Left lung (tissue), 10 donors: ENCODE data around the gene NCBP3. TPM values are rescaled to one million over a fixed set of nuclear protein-coding genes. Genes with fewer than 3 reads are reported as not detected.

ENCODE experiments used
- ATAC-seq: fragments of 200-7000 bp; cut with Tn5 transposase; one replicate; pipeline ENCODE4 v1.9.1; 2020; ENCODE audit warnings: moderate library complexity
- DNase-seq, 4 donors: peaks; one replicate each; pipeline ENCODE4 v3.0.0-alpha.2; 2013 to 2020
- H3K27ac ChIP-seq, 2 donors: fragments of 200-600 bp; sonication (generic) in 1 of 2; one replicate each; pipeline versions ENCODE4 v1.5.0 to v1.8.0; 2020 to 2021
- H3K27me3 ChIP-seq, 2 donors: fragments of 200-600 bp; sonication (generic) in 1 of 2; one replicate each; pipeline versions ENCODE4 v1.5.0 to v1.8.0; 2020 to 2021
- H3K36me3 ChIP-seq, 2 donors: fragments of 200-600 bp; sonication (generic) in 1 of 2; one replicate each; pipeline versions ENCODE4 v1.5.0 to v1.8.0; 2020 to 2021
- H3K4me1 ChIP-seq, 2 donors: fragments of 200-600 bp; one replicate each; pipeline ENCODE4 v1.8.0; 2021
- H3K4me3 ChIP-seq, 2 donors: fragments of 200-600 bp; sonication (generic) in 1 of 2; one replicate each; pipeline versions ENCODE4 v1.5.0 to v1.8.0; 2020 to 2021; ENCODE audit warnings: mild to moderate bottlenecking in 1 of 2
- H3K9me3 ChIP-seq, 2 donors: fragments of 200-600 bp; sonication (generic) in 1 of 2; one replicate each; pipeline versions ENCODE4 v1.5.0 to v1.8.0; 2020 to 2021
- intact Hi-C, 2 donors: fragments of 100-400 bp; cut with DNase I; formaldehyde crosslinking; loops; one replicate each; pipeline versions ENCODE4 v1.11.2 to v1.14.2; 2022
- polyA plus RNA-seq, 6 donors: library from polyadenylated mRNA; unstranded; fragments of 120-200 nt; gene quantifications; one replicate each; pipeline ENCODE4 v1.2.1, GENCODE V29; 2013; ENCODE audit not compliant: insufficient read length in 6 of 6
- total RNA-seq, 2 donors: library from RNA; stranded (reverse); fragmentation: NEBNext Ultra II Directional; extraction: Animal tissue kit (Norgen Biotek cat#: 25700); gene quantifications; one replicate each; pipeline ENCODE4 v1.2.1, GENCODE V29; 2021
- TF ChIP-seq, protein P1 (sequence below), 2 donors: fragments of 200-600 bp; sonication (generic) in 1 of 2; IDR thresholded peaks; one replicate each; pipeline versions ENCODE4 v1.5.0 to v1.8.0; 2021; ENCODE audit warnings: antibody characterized with exemption in 2 of 2
- donor health status: DM: no; HTN: yes; CAD: no.
- donor health status: DM: no; HTN: no; CAD: no.

The NCBP3 gene
- total and polyA plus RNA-seq, 8 donors: 30.6 to 112 (median 104) TPM

DNA sequence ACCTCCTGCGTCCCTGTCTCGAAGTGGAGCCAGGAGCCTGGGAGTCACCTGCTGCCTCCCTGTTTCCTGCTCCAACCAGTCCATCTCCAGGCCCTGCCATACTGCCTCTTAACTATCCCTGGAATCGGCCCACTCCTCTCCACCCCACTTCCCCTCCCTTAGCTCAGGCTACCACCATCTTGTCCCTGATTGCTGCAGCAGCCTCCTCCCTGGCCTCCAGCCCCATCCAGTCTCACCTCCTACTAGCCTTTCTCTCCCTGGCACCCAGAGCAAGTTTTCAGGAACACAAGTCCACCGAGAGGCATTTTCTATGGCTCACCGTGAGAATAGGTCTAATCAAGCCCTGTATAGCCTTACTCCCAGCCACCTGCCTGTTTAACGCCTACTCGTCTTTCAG, 47.7 kb upstream of the NCBP3 start:
- H3K9me3 ChIP-seq: no peaks in the 10 kb centered on the region
- intact Hi-C loops: no loop called here
- peaks cover 32 to 69% of the 10 kb centered on the region in 2 donors for H3K4me1 ChIP-seq
- H3K4me3 ChIP-seq: peak overlapping the region; percentile 48 to 91
- H3K27me3 ChIP-seq: no peaks in the 10 kb centered on the region
- peaks cover 0 to 16% of the 10 kb centered on the region in 2 donors for H3K36me3 ChIP-seq
- no peak for ATAC-seq
- peak overlapping the region; percentile 75 to 87 for H3K27ac ChIP-seq
- TF ChIP-seq, protein P1, sequence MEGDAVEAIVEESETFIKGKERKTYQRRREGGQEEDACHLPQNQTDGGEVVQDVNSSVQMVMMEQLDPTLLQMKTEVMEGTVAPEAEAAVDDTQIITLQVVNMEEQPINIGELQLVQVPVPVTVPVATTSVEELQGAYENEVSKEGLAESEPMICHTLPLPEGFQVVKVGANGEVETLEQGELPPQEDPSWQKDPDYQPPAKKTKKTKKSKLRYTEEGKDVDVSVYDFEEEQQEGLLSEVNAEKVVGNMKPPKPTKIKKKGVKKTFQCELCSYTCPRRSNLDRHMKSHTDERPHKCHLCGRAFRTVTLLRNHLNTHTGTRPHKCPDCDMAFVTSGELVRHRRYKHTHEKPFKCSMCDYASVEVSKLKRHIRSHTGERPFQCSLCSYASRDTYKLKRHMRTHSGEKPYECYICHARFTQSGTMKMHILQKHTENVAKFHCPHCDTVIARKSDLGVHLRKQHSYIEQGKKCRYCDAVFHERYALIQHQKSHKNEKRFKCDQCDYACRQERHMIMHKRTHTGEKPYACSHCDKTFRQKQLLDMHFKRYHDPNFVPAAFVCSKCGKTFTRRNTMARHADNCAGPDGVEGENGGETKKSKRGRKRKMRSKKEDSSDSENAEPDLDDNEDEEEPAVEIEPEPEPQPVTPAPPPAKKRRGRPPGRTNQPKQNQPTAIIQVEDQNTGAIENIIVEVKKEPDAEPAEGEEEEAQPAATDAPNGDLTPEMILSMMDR (IDR thresholded peaks at IDR 0.05): no peak
- no peak for DNase-seq

DNA sequence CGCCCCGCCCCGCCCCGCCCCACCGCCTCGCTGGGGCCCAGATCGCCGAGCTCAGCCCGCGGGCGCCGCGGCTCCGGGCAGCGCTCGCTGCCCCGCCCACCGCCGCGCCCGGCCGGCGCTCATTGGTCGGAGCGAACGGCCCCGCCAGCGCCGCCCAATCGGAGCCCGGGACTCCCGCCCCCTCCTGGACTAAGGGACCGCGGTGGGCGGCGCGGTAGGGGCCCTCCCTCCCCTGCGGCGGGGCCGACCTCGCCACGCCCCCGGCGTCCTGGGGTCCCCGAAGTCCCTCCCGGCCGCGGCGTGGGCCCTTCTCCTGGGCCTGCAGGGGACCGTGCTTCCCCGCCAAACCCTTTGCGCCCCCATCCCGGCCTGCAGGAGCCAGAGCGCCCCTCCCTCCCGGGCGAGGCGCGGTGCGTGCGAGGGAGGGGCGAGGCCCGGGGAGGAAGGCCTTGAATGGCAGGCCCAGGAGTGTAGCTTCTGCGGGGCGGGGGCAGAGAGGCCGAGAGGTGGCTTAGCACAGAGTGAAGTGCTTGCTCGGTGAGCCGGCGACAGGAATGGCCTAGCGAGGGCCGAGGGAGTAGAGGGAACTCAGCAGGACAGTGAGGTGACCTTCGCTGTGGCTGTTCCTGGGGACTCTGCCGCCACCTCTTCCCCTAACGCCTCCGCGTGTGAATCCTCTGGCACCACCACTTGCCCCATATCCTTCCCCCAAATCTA, 47.1 kb upstream of the NCBP3 start, which contains the start of gene CAMKK1:
Gene CAMKK1, minus strand, starts transcription at position 51 of the 717 bp plus-strand sequence. CDS start 7,366 bp downstream, outside the sequence.
- TF ChIP-seq, protein P1 (IDR thresholded peaks at IDR 0.05): no peak
- intact Hi-C loops: no loop called here

DNA sequence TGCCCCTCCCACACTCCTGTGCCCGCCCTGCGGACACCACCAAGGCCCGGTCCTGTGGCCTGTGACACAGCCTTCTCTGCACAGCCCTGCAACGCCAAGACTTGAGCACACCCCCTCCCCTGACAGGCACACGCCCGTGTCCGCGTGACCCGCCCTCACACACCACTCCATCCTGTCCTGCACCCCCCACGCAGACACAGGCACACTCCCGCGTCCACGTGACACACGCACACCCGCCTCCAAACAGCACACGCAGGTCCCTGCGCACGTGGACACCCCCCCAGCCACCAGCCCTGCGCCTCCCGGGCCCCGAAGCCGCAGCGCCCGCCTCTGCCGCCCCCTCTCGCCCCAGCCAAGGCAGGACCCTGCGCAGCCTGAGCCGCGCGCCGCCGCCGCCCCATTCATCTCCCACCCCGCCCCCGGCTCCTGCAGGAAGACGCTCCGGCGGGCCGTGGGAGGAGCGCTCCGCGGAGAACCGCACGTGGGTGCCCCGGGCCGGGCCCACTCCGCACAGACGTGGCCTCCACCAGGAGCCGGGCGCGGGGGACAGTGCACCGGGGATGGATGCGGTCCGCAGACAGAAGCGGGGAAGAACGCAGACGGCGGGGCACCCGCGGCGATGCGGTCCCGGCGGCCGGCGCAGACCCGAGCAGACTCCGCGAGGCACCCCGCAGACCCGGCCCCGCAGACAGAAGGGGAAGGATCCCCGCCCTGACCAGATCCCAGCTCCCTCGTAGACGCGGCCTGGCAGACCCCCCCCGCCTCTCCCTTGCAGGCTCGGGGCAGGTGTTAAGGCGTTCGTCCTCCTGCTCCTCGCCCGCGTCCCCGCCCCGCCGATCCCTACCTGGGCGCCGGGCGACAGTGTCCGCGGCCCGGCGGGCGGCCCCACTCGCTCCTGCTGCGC, 46.3 kb upstream of the NCBP3 start:
- Histone ChIP-seq H3K27me3 (no peaks in the 10 kb centered on the region), H3K27ac (peak overlapping the region; percentile 19 to 80), H3K4me1 (peaks cover 32 to 81% of the 10 kb centered on the region in 2 donors), H3K9me3 (no peaks in the 10 kb centered on the region), H3K36me3 (peaks cover 0 to 4% of the 10 kb centered on the region in 2 donors), H3K4me3 (peak overlapping the region; percentile 65 to 91)
- peak; percentile 42 for ATAC-seq
- TF ChIP-seq, protein P1 (IDR thresholded peaks at IDR 0.05): no peak
- DNase-seq: peak in 2 of 4 donors; percentile 92 to 94
- intact Hi-C loops: no loop called here

More for the DNA sequence above, 47.1 kb upstream of the NCBP3 start, which contains the start of gene CAMKK1:
- Histone ChIP-seq H3K9me3 (no peaks in the 10 kb centered on the region), H3K27ac (peak within 1 kb of the TSS; percentile 75 to 87), H3K27me3 (no peaks in the 10 kb centered on the region), H3K4me3 (peak within 1 kb of the TSS; percentile 65 to 91), H3K36me3 (peaks cover 0 to 12% of the 10 kb centered on the region in 2 donors), H3K4me1 (peaks cover 32 to 73% of the 10 kb centered on the region in 2 donors)
- peak; percentile 82 for ATAC-seq
- DNase-seq: peak; percentile 79 to 96 (median 90)

DNA sequence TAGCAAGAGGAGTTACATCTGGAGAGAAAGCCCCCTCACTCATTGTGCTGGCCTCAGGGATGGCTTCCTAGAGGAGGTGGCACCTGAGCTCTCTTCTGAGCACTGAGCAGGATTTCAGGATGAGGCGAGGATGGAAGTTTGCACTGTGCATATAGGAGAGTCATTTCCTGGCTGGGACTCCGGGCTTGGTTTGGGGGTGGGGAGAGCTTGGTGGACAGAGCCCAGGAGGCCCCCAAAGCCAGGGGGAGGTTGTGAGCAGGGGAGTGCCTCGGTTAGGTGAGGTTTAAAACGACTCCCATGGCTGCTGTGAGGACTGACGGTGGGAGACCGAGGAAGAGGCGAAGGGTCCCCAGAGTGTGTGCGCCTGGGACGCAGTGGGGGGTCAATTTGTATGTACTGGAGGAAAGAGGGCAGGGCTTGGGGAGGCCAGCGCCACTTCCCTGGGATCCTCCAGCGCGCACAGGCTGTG, 45.6 kb upstream of the NCBP3 start:
- H3K4me1 ChIP-seq: peaks cover 32 to 86% of the 10 kb centered on the region in 2 donors
- ATAC-seq: no peak
- intact Hi-C loops: no loop called here
- no peaks in the 10 kb centered on the region for H3K27me3 ChIP-seq
- DNase-seq: no peak
- H3K9me3 ChIP-seq: no peaks in the 10 kb centered on the region
- H3K27ac ChIP-seq: peak overlapping the region in 1 of 2 donors; percentile 80
- H3K4me3 ChIP-seq: peak overlapping the region; percentile 65 to 91
- no peaks in the 10 kb centered on the region for H3K36me3 ChIP-seq
- TF ChIP-seq, protein P1 (IDR thresholded peaks at IDR 0.05): no peak
